NB4 (cell line): Measurements from ENCODE around the gene EPC1.

Experiments
- DNase-seq: peaks from one replicate; pipeline ENCODE4 v3.0.0; 2010; ENCODE audit warnings: low read depth
- H3K4me3 ChIP-seq: one replicate; pipeline ENCODE4 v1.5.1; 2011; ENCODE audit warnings: mild to moderate bottlenecking, low read depth, low read length, moderate library complexity
- MYC ChIP-seq: IDR thresholded peaks from 2 replicates; pipeline ENCODE4 v1.6.1; 2011; ENCODE audit warnings: low read depth, low read length
- POLR2A ChIP-seq: IDR thresholded peaks from 2 replicates; pipeline ENCODE4 v1.6.1; 2011; ENCODE audit warnings: mild to moderate bottlenecking; ENCODE audit not compliant: insufficient read length; ENCODE audit errors: extremely low read depth
- TF ChIP-seq, protein P1 (sequence below): IDR thresholded peaks from 2 replicates; pipeline ENCODE4 v1.6.1; 2011; ENCODE audit warnings: low read depth, low read length
- TF ChIP-seq, protein P2 (sequence below): IDR thresholded peaks from one replicate; pipeline ENCODE4 v1.5.1; 2012; ENCODE audit warnings: low read depth, low read length

The EPC1 gene

DNA sequence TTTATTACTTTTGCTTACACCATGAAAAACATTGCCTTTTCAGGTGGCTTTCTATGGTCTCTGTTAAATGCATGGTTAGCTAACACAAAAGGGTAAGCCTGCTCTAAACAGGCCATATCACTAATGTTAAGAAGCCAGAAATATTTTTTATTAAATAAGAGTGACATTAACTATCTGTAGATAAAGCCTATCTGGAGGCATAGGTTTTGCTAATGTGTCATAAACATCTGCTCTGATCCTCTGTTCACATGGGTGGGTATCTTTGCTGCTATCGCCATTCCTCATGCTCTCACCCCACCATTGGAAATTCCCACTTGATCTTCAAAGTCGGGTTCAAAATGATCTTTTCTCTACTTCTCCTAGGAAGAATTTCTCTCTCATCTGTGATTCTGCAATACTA is 32.4 kb downstream of the EPC1 start:
- TF ChIP-seq MYC (no peak), POLR2A (no peak)
- TF ChIP-seq, protein P1, sequence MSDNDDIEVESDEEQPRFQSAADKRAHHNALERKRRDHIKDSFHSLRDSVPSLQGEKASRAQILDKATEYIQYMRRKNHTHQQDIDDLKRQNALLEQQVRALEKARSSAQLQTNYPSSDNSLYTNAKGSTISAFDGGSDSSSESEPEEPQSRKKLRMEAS = no peak
- TF ChIP-seq, protein P2, sequence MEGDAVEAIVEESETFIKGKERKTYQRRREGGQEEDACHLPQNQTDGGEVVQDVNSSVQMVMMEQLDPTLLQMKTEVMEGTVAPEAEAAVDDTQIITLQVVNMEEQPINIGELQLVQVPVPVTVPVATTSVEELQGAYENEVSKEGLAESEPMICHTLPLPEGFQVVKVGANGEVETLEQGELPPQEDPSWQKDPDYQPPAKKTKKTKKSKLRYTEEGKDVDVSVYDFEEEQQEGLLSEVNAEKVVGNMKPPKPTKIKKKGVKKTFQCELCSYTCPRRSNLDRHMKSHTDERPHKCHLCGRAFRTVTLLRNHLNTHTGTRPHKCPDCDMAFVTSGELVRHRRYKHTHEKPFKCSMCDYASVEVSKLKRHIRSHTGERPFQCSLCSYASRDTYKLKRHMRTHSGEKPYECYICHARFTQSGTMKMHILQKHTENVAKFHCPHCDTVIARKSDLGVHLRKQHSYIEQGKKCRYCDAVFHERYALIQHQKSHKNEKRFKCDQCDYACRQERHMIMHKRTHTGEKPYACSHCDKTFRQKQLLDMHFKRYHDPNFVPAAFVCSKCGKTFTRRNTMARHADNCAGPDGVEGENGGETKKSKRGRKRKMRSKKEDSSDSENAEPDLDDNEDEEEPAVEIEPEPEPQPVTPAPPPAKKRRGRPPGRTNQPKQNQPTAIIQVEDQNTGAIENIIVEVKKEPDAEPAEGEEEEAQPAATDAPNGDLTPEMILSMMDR = no peak
- no peak overlapping the region for H3K4me3 ChIP-seq

DNA sequence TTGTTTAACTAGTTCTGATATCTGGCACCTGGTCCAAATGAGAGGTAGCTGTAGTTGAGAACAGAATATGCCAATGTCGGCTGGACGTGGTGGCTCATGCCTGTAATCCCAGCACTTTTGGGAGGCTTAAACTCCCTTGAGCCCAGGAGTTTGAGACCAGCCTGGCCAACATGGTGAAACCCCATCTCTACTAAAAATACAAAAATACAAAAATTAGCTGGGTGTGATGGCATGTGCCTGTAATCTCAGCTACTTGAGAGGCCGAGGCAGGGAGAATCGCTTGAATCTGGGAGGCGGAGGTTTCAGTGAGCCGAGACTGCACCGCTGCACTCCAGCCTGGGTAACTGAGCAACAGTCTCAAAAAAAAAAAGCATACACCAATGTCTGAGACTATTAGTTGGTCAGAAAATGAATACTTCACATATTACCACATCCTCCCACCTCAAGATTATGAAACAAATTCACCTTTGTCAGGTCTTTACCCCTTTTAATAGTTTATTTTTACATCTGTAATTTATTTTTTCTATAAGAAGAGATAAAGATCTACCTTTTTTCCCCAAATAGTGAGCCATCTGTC is 38.8 kb downstream of the EPC1 start:
- H3K4me3 ChIP-seq = no peak overlapping the region

More for the DNA sequence above, 32.4 kb downstream of the EPC1 start:
- no peak for DNase-seq

DNA sequence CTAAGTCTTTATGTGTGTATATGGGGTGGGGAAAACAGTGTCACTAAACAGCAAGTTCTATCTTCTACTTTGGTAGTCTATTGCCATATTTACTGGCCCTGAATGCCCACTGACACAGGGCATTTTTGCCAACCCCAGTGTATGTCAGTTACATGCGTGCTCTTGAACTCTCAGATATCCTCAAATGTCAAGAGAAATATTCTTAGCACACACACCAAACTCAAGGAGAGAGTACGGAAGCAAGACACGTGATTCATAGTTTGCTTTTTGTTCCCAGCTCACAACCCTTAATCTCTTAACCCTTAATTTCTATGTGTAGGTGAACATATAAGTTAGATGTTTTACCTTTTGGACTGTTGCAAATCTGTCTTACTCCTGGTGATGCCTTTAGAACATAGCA is 39.3 kb downstream of the EPC1 start:
- H3K4me3 ChIP-seq = no peak overlapping the region
- DNase-seq = no peak
- TF ChIP-seq MYC (no peak), POLR2A (no peak)
- TF ChIP-seq, protein P1 = no peak

More for the DNA sequence above, 38.8 kb downstream of the EPC1 start:
- no peak for DNase-seq
- TF ChIP-seq, protein P1 = no peak
- no peak for TF ChIP-seq MYC
- no peak for TF ChIP-seq POLR2A
- TF ChIP-seq, protein P2 = no peak

DNA sequence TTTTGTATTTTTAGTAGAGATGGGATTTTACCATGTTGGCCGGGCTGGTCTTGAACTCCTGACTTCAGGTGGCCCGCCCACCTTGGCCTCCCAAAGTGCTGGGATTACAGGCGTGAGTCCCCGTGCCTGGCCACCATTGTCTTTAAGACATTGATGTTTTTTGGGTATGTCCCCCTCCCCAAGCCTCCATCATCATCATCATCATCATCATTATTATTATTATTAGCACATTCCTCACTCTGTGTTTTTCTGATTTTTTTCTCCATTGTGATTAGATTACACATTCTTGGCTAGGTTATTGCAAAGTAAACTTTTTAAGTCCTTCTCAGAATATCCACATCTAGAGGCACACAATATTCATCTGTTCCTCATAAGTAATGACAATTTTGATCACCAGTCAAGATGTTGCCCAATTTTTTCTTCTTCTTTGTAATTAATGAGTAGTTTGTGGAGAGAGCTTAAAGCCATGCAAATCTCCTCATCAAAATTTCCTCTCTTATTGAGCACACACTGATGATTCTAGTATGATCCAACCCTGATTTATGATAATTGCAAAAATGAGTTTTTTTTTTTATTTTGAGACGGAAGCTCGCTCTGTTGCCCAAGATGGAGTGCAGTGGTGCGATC is 47.5 kb downstream of the EPC1 start:
- TF ChIP-seq, protein P2 = no peak
- TF ChIP-seq MYC (no peak), POLR2A (no peak)
- TF ChIP-seq, protein P1 = no peak
- DNase-seq = no peak
- no peak overlapping the region for H3K4me3 ChIP-seq

DNA sequence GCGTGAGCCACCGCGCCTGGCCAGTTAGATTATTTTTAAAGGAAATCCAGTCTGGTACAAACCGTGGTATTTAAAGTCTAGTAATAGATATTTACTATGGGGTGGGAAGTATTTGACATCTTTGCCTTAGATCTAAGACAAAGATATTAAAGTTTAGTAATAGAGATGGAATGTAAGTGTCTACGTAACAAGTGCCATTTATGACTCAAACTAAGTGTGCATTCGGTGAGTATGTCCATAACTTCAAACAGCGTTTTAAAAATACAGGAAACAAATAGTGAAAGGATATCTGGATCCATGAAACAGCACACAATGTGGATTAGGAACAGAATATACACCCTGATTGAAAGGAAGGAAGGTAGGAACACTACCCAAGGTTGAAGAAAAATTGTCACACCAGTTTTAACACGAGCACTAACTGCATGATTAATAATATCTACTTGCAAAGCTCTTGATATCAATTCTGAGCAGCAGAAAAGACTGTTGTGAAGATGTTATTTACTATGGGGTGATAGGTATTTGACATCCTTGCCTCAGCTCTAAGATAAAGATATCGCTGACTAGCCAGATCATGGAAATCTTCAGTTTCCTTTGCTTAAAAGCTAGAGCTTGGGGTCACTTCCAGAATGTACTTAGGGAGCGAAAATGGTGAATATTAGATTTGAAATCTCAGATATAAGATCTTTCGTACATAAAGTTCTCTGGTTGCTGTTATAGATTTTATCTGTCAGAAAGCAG is 48.7 kb downstream of the EPC1 start:
- no peak for DNase-seq
- H3K4me3 ChIP-seq = no peak overlapping the region
- TF ChIP-seq POLR2A (no peak), MYC (no peak)

DNA sequence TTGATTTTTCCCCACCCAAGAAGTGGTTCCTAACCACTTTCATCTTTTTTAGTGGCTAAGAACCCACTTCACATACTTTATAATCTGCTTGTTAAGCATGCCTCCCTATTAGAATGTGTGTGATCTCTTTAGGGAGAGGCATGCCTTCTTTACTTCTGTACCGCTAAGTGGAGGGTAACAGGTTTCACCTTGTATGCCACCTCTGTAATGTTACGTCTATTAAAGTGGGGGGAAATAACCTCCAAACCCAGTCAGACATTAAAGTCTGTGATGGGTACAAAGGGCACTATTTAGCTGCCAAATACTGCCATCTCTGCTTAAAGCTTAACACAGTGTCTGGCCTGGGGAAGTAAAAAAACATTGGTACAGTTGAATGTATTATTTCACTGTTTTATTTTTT is 51.9 kb downstream of the EPC1 start:
- TF ChIP-seq MYC (no peak), POLR2A (no peak)
- TF ChIP-seq, protein P1 = no peak
- TF ChIP-seq, protein P2 = no peak
- no peak for DNase-seq
- no peak overlapping the region for H3K4me3 ChIP-seq
